ENCODE results near the gene TSPAN17. TPM values are rescaled to one million over a fixed set of nuclear protein-coding genes. Genes with fewer than 3 reads are reported as not detected.
A peak's percentile ranks its signal among the peaks of the same experiment; 100 is the strongest.

The TSPAN17 gene
- polyA plus RNA-seq, 3 donors = 22.2 to 27.7 (median 24.1) TPM

DNA sequence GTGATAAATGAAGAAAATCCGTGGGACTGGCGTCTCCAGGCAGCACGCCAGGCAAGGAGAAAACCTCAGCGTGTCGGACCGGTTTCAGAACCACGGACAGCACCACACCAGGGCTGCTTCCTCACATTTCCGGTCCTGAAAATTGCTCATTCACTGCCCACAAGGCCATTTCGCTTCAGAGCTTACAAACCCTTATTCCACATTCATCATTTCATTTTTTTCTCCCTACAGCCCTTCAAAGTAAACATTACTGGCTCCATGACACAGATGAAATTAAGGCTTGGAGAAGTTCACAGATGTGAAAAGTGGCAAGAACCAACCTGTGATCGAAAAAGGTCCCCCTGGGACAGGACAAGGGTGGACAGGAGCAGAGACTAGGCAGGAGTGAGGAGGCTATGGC, 35.8 kb upstream of the TSPAN17 start:
- peaks cover 3 to 7% of the 10 kb centered on the region in 2 donors for H3K36me3 Mint-ChIP-seq
- intact Hi-C loops (cut with micrococcal nuclease) = no loop called here
- peak overlapping the region in 1 of 2 donors; percentile 36 for H3K4me3 Mint-ChIP-seq
- peak; percentile 44 to 58 (median 57) for DNase-seq
- peaks cover 6% of the 10 kb centered on the region in 2 donors for H3K4me1 ChIP-seq (ENCODE audit: control insufficient read depth in 1 of 2, insufficient read depth in 2 of 2, low read length in 2 of 2)
- H3K79me2 ChIP-seq (ENCODE audit: insufficient read depth, low read length) = no peaks in the 10 kb centered on the region
- 15% methylated on average over 9 of the region's 10 CpGs for WGBS (ENCODE audit: insufficient coverage)
- H3K4me1 Mint-ChIP-seq = peaks cover 10% of the 10 kb centered on the region
- H3K27ac Mint-ChIP-seq = peak overlapping the region in 2 of 7 donors; percentile 8 to 73
- H3K36me3 ChIP-seq (replicated peaks in 1 of 2; ENCODE audit: control insufficient read depth in 1 of 2, insufficient read depth in 2 of 2, low read length in 2 of 2) = no peaks in the 10 kb centered on the region
- H3K9me3 ChIP-seq (replicated peaks in 1 of 2; ENCODE audit: control insufficient read depth in 1 of 2, insufficient read depth in 1 of 2, low read length in 2 of 2) = no peaks in the 10 kb centered on the region
- H3K9ac ChIP-seq (ENCODE audit: insufficient read depth, low read length, poor library complexity, severe bottlenecking) = no peak overlapping the region
- H3K27ac ChIP-seq (ENCODE audit: low read depth in 1 of 2, low read length in 2 of 2) = no peak overlapping the region
- TF ChIP-seq, protein P1, sequence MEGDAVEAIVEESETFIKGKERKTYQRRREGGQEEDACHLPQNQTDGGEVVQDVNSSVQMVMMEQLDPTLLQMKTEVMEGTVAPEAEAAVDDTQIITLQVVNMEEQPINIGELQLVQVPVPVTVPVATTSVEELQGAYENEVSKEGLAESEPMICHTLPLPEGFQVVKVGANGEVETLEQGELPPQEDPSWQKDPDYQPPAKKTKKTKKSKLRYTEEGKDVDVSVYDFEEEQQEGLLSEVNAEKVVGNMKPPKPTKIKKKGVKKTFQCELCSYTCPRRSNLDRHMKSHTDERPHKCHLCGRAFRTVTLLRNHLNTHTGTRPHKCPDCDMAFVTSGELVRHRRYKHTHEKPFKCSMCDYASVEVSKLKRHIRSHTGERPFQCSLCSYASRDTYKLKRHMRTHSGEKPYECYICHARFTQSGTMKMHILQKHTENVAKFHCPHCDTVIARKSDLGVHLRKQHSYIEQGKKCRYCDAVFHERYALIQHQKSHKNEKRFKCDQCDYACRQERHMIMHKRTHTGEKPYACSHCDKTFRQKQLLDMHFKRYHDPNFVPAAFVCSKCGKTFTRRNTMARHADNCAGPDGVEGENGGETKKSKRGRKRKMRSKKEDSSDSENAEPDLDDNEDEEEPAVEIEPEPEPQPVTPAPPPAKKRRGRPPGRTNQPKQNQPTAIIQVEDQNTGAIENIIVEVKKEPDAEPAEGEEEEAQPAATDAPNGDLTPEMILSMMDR (IDR thresholded peaks at IDR 0.05) = no peak
- peaks cover 15 to 40% of the 10 kb centered on the region in 2 donors for H3K27me3 ChIP-seq (ENCODE audit: control insufficient read depth in 2 of 2, insufficient read depth in 2 of 2, low read length in 2 of 2)
- H3K9me3 Mint-ChIP-seq = peaks cover 0 to 15% (median 6%) of the 10 kb centered on the region in 7 donors
- peaks cover 38 to 70% (median 47%) of the 10 kb centered on the region in 3 donors for H3K27me3 Mint-ChIP-seq (ENCODE audit: low read depth in 3 of 3)
- no peak overlapping the region for H3K4me2 ChIP-seq (replicated peaks; ENCODE audit: extremely low read depth, low read length, poor library complexity, severe bottlenecking)
- no peak overlapping the region for H3K4me3 ChIP-seq (replicated peaks in 1 of 3; ENCODE audit: low read depth in 2 of 3, low read length in 3 of 3)
- H4K20me1 ChIP-seq (ENCODE audit: insufficient read depth, low read length) = no peaks in the 10 kb centered on the region
- H2AFZ ChIP-seq (ENCODE audit: insufficient read depth, low read depth, low read length, poor library complexity, severe bottlenecking) = no peak overlapping the region

DNA sequence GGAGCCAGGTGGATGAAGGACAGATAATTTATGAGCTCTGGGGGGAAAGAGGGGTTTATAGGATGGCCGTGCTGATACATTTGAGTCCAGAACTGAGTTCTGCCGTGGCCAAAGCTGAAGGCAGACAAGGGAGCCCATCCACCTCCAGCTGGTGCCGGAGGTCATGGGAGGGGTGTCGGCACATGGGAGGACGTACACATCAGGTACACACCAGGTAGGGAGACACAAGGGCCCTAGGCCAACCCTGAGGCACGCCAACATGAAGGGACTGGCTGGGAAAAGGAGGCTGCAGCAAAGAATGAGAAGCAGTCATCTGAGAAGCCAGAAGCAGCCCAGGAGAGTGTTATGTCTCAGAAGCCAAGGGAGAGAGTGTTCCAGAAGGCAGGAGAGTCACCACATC, 35.3 kb upstream of the TSPAN17 start:
- Histone ChIP-seq H3K79me2 (ENCODE audit: insufficient read depth, low read length) (no peaks in the 10 kb centered on the region), H3K4me3 (replicated peaks in 1 of 3; ENCODE audit: low read depth in 2 of 3, low read length in 3 of 3) (no peak overlapping the region), H2AFZ (ENCODE audit: insufficient read depth, low read depth, low read length, poor library complexity, severe bottlenecking) (no peak overlapping the region), H3K27ac (ENCODE audit: low read depth in 1 of 2, low read length in 2 of 2) (no peak overlapping the region), H4K20me1 (ENCODE audit: insufficient read depth, low read length) (no peaks in the 10 kb centered on the region), H3K9me3 (replicated peaks in 1 of 2; ENCODE audit: control insufficient read depth in 1 of 2, insufficient read depth in 1 of 2, low read length in 2 of 2) (no peaks in the 10 kb centered on the region), H3K4me1 (ENCODE audit: control insufficient read depth in 1 of 2, insufficient read depth in 2 of 2, low read length in 2 of 2) (peaks cover 6% of the 10 kb centered on the region in 2 donors), H3K9ac (ENCODE audit: insufficient read depth, low read length, poor library complexity, severe bottlenecking) (no peak overlapping the region), H3K27me3 (ENCODE audit: control insufficient read depth in 2 of 2, insufficient read depth in 2 of 2, low read length in 2 of 2) (peaks cover 15 to 45% of the 10 kb centered on the region in 2 donors), H3K4me2 (replicated peaks; ENCODE audit: extremely low read depth, low read length, poor library complexity, severe bottlenecking) (no peak overlapping the region), H3K36me3 (replicated peaks in 1 of 2; ENCODE audit: control insufficient read depth in 1 of 2, insufficient read depth in 2 of 2, low read length in 2 of 2) (no peaks in the 10 kb centered on the region)
- 86% methylated on average over 4 of the region's 6 CpGs for WGBS (ENCODE audit: insufficient coverage)
- Mint-ChIP-seq H3K27me3 (ENCODE audit: low read depth in 3 of 3) (peaks cover 43 to 72% (median 49%) of the 10 kb centered on the region in 3 donors), H3K36me3 (peaks cover 3 to 7% of the 10 kb centered on the region in 2 donors), H3K27ac (no peak overlapping the region), H3K4me3 (peak overlapping the region in 1 of 2 donors; percentile 36), H3K9me3 (peaks cover 0 to 13% (median 6%) of the 10 kb centered on the region in 7 donors), H3K4me1 (peaks cover 10% of the 10 kb centered on the region)
- TF ChIP-seq, protein P1 (IDR thresholded peaks at IDR 0.05) = no peak
- intact Hi-C loops (cut with micrococcal nuclease) = no loop called here
- no peak for DNase-seq

Data from CD14-positive monocyte (primary cell).